OCI-LY7 (cell line): ENCODE measurements around the gene NACA2. TPM values are rescaled to one million over a fixed set of nuclear protein-coding genes. Genes with fewer than 3 reads are reported as not detected.

Experiments used
- BruUV-seq: library from RNA; stranded (reverse); fragments of 400-500 nt; replicated peaks from 2 replicates; lab custom pipeline; 2021; lab: Mats Ljungman, UMichigan
- CTCF ChIA-PET: fragments of 300-600 bp; sonication (Branson Sonifier 250); formaldehyde crosslinking; loops from one replicate; lab custom pipeline; 2022; ENCODE audit warnings: antibody characterized with exemption; ENCODE audit not compliant: unreplicated experiment; lab: Charles Lee
- POLR2A ChIA-PET: fragments of 300-600 bp; sonication (Branson Sonifier 250); formaldehyde crosslinking; loops from one replicate; lab custom pipeline; 2022; ENCODE audit warnings: antibody characterized with exemption; lab: Charles Lee
- DNase-seq: peaks from one replicate; pipeline ENCODE4 v3.0.0-alpha.2; 2015; ENCODE audit warnings: low spot score
- H2AFZ ChIP-seq: fragments of 200-600 bp; sonication (generic), shearing (Covaris generic); 2 replicates; pipeline ENCODE4 v1.6.1; 2014; ENCODE audit warnings: mild to moderate bottlenecking, antibody characterized with exemption, low read length, moderate library complexity
- H3K27ac ChIP-seq: fragments of 200-600 bp; sonication (generic); 2 replicates; pipeline ENCODE4 v1.5.1; 2014; ENCODE audit warnings: mixed run types, low read depth, mild to moderate bottlenecking, moderate library complexity, low read length, inconsistent platforms; ENCODE audit not compliant: poor library complexity, severe bottlenecking
- H3K36me3 ChIP-seq: fragments of 200-600 bp; sonication (generic); 2 replicates; pipeline ENCODE4 v1.6.1; 2014; ENCODE audit warnings: mild to moderate bottlenecking, antibody characterized with exemption, low read length, moderate library complexity, mixed read lengths; ENCODE audit not compliant: insufficient read depth
- H3K4me1 ChIP-seq: fragments of 200-600 bp; sonication (generic); 2 replicates; pipeline ENCODE4 v1.5.1; 2014; ENCODE audit warnings: mild to moderate bottlenecking, low read length; ENCODE audit not compliant: insufficient read depth, poor library complexity, severe bottlenecking
- H3K4me2 ChIP-seq: fragments of 200-600 bp; sonication (generic); 2 replicates; pipeline ENCODE4 v1.6.1; 2014; ENCODE audit warnings: mild to moderate bottlenecking, low read length
- H3K4me3 ChIP-seq: fragments of 200-600 bp; sonication (generic); 2 replicates; pipeline ENCODE4 v1.5.1; 2014; ENCODE audit warnings: mild to moderate bottlenecking, low read depth, low read length; ENCODE audit not compliant: poor library complexity, severe bottlenecking
- H3K79me2 ChIP-seq: fragments of 200-600 bp; sonication (generic); 2 replicates; pipeline ENCODE4 v1.6.1; 2016; ENCODE audit warnings: low read depth, mild to moderate bottlenecking, low read length, moderate library complexity, mixed read lengths; ENCODE audit not compliant: insufficient read depth
- H3K9me2 ChIP-seq: fragments of 200-600 bp; sonication (generic); 2 replicates; pipeline ENCODE4 v1.6.1; 2016; ENCODE audit warnings: mild to moderate bottlenecking, low read length, mixed read lengths; ENCODE audit not compliant: insufficient read depth
- H3K9me3 ChIP-seq: fragments of 200-600 bp; sonication (generic); 2 replicates; pipeline ENCODE4 v1.6.1; 2014; ENCODE audit warnings: mild to moderate bottlenecking, mixed run types, low read length, mixed read lengths
- H4K20me1 ChIP-seq: fragments of 200-600 bp; sonication (generic); 2 replicates; pipeline ENCODE4 v1.6.1; 2014; ENCODE audit warnings: mild to moderate bottlenecking, antibody characterized with exemption, low read length, moderate library complexity, mixed read lengths; ENCODE audit not compliant: insufficient read depth
- CTCF ChIP-seq: fragments of 200-600 bp; sonication (generic); conservative IDR thresholded peaks from 2 replicates; pipeline ENCODE4 v1.5.1; 2014; ENCODE audit warnings: mild to moderate bottlenecking, antibody characterized with exemption, low read length, moderate library complexity, mixed read lengths
- EZH2phosphoT487 ChIP-seq: fragments of 200-600 bp; sonication (generic); IDR thresholded peaks from 2 replicates; pipeline ENCODE4 v1.6.1; 2018; ENCODE audit warnings: low read depth, borderline replicate concordance, mild to moderate bottlenecking, mixed run types, antibody characterized with exemption, low read length, moderate library complexity, mixed read lengths
- intact Hi-C: fragments of 100-400 bp; cut with micrococcal nuclease; formaldehyde crosslinking; loops from one replicate; pipeline ENCODE4 v1.10.0; 2022; ENCODE audit not compliant: unreplicated experiment
- total RNA-seq, 2 experiments: library from RNA; depleted of rRNA in 1 of 2; stranded (reverse); fragments of >200 nt in 1 of 2; shearing (Covaris generic) in 1 of 2; gene quantifications; 2 replicates each; pipeline ENCODE4 v1.2.3, GENCODE V29; 2014 to 2022

Gene NACA2
- total RNA-seq, 2 experiments from 2014 or later: not detected

GRCh38 chr17:61551255-61551742 lies 39.7 kb downstream of the NACA2 start:
- H3K9me3 ChIP-seq: no peaks in the 10 kb centered on the region
- ChIA-PET POLR2A (interaction anchor here (0.5 to 0.9 kb wide), 2 partner anchors 14 to 28 kb away, joined by 3 read pairs; no protein-coding TSS in a partner anchor), CTCF (no interaction called here)
- no peaks in the 10 kb centered on the region for H3K9me2 ChIP-seq
- TF ChIP-seq EZH2phosphoT487: no peak
- peak; percentile 90 for TF ChIP-seq CTCF
- intact Hi-C loops: loop anchor here (1.0 kb wide), 1 partner anchor 134 kb away; no protein-coding TSS in a partner anchor
- DNase-seq: peak; percentile 58
- H3K4me3 ChIP-seq: no peak overlapping the region
- H3K4me2 ChIP-seq: no peak overlapping the region
- H3K36me3 ChIP-seq: no peaks in the 10 kb centered on the region
- peaks cover 42% of the 10 kb centered on the region for H3K4me1 ChIP-seq
- H3K79me2 ChIP-seq: no peaks in the 10 kb centered on the region
- H3K27ac ChIP-seq: no peak overlapping the region
- H4K20me1 ChIP-seq: no peaks in the 10 kb centered on the region
- BruUV-seq: no TSS peak
- H2AFZ ChIP-seq: peak overlapping the region; percentile 74; the same call in 1 of the 2 replicates

- Histone ChIP-seq H3K79me2 (no peaks in the 10 kb centered on the region), H3K4me1 (peaks cover 6% of the 10 kb centered on the region), H3K9me3 (no peaks in the 10 kb centered on the region), H4K20me1 (no peaks in the 10 kb centered on the region), H3K27ac (no peak overlapping the region), H3K9me2 (no peaks in the 10 kb centered on the region), H2AFZ (no peak overlapping the region), H3K4me3 (no peak overlapping the region), H3K4me2 (no peak overlapping the region), H3K36me3 (no peaks in the 10 kb centered on the region)
- ChIA-PET POLR2A (no interaction called here), CTCF (no interaction called here)
- BruUV-seq: no TSS peak
- intact Hi-C loops: no loop called here
- no peak for DNase-seq
- TF ChIP-seq EZH2phosphoT487 (no peak), CTCF (no peak)
Measured at GRCh38 chr17:61547113-61547512, 43.9 kb downstream of the NACA2 start.

- H3K9me3 ChIP-seq: 0 out of 2 replicates have a peak, but pooled peaks cover 5% of the 10 kb centered on the region
- H3K79me2 ChIP-seq: no peaks in the 10 kb centered on the region
- no peak overlapping the region for H3K4me2 ChIP-seq
- ChIA-PET CTCF (no interaction called here), POLR2A (interaction anchor here (0.9 kb wide), 1 partner anchor 21 kb away, joined by 3 read pairs; no protein-coding TSS in a partner anchor)
- H3K4me1 ChIP-seq: no peaks in the 10 kb centered on the region
- BruUV-seq: no TSS peak
- H2AFZ ChIP-seq: no peak overlapping the region
- no peaks in the 10 kb centered on the region for H4K20me1 ChIP-seq
- no peak for TF ChIP-seq EZH2phosphoT487
- TF ChIP-seq CTCF: no peak
- no peaks in the 10 kb centered on the region for H3K36me3 ChIP-seq
- no peak overlapping the region for H3K27ac ChIP-seq
- intact Hi-C loops: no loop called here
- H3K4me3 ChIP-seq: no peak overlapping the region
- no peak for DNase-seq
- no peaks in the 10 kb centered on the region for H3K9me2 ChIP-seq
Measured at GRCh38 chr17:61545335-61545938, 45.6 kb downstream of the NACA2 start.
